ENCODE results near the gene MTPN.

The MTPN gene

GRCh38 chr7:135920478-135920877, 56.7 kb downstream of the MTPN start:
- DNase-seq = no peak

GRCh38 chr7:135919071-135919841, 57.9 kb downstream of the MTPN start:
- no peak for DNase-seq

- no peak for DNase-seq
These were observed 59.0 kb downstream of the MTPN start for GRCh38 chr7:135918134-135918533.

- DNase-seq = no peak
These were observed 59.4 kb downstream of the MTPN start for GRCh38 chr7:135917721-135918120.

GRCh38 chr7:135914346-135914745, 62.8 kb downstream of the MTPN start:
- DNase-seq = no peak

- no peak for DNase-seq
These were observed 63.8 kb downstream of the MTPN start for GRCh38 chr7:135913404-135913803.

GRCh38 chr7:135911099-135911498, 66.1 kb downstream of the MTPN start:
- DNase-seq = no peak

- DNase-seq = no peak
These were observed 66.6 kb downstream of the MTPN start for GRCh38 chr7:135910393-135911036.

GRCh38 chr7:135905858-135906257, 71.3 kb downstream of the MTPN start:
- no peak for DNase-seq

GRCh38 chr7:135905355-135905754, 71.8 kb downstream of the MTPN start:
- no peak for DNase-seq

GRCh38 chr7:135904282-135904681, 72.9 kb downstream of the MTPN start:
- DNase-seq = no peak

- no peak for DNase-seq
These were observed 75.3 kb downstream of the MTPN start for GRCh38 chr7:135901585-135902540.

- no peak for DNase-seq
These were observed 77.1 kb downstream of the MTPN start for GRCh38 chr7:135900065-135900546.

GRCh38 chr7:135899458-135900064, 77.6 kb downstream of the MTPN start:
- no peak for DNase-seq

- no peak for DNase-seq
These were observed 78.9 kb downstream of the MTPN start for GRCh38 chr7:135898226-135898625.

GRCh38 chr7:135894816-135895215, 82.3 kb downstream of the MTPN start:
- no peak for DNase-seq

- DNase-seq = no peak
These were observed 87.3 kb downstream of the MTPN start for GRCh38 chr7:135889823-135890222.

- DNase-seq = no peak
These were observed 88.4 kb downstream of the MTPN start for GRCh38 chr7:135888740-135889139.

GRCh38 chr7:135886345-135887132, 90.6 kb downstream of the MTPN start:
- DNase-seq = no peak

- DNase-seq = no peak
These were observed 92.5 kb downstream of the MTPN start for GRCh38 chr7:135884495-135885232.

GRCh38 chr7:135879233-135879632, 97.9 kb downstream of the MTPN start:
- DNase-seq = no peak
